SK-N-SH (cell line): ENCODE data around the gene CD93. TPM values are rescaled to one million over a fixed set of nuclear protein-coding genes. Genes with fewer than 3 reads are reported as not detected.

Experiments used
- CTCF ChIA-PET: fragments of 300-600, 350-600 bp; formaldehyde crosslinking; extraction: SDS; loops from one replicate; lab custom pipeline; 2021; lab: Yijun Ruan, JAX
- POLR2A ChIA-PET: fragments of 350-600 bp; sonication (Branson Sonifier 250); formaldehyde crosslinking; extraction: SDS; loops from one replicate; lab custom pipeline; 2020; ENCODE audit warnings: antibody characterized with exemption, inconsistent platforms; lab: Yijun Ruan, JAX
- DNase-seq: peaks from one replicate; pipeline ENCODE4 v3.0.0; 2012
- H2AFZ ChIP-seq: fragments of 200-600 bp; sonication (generic); 2 replicates; pipeline ENCODE4 v1.8.1; 2016; ENCODE audit warnings: antibody characterized with exemption, mild to moderate bottlenecking, low read depth
- H3F3A ChIP-seq: fragments of 200-600 bp; sonication (generic); replicated peaks from 2 replicates; pipeline ENCODE3; 2016; ENCODE audit warnings: antibody characterized with exemption, mild to moderate bottlenecking; ENCODE audit not compliant: insufficient read depth
- H3K27ac ChIP-seq, 2 experiments: fragments of 200-500 bp in 1 of 2; fragments of 200-600 bp in 1 of 2; sonication (Bioruptor generic) in 1 of 2; sonication (generic), shearing (Covaris generic) in 1 of 2; 2 replicates each; pipeline versions ENCODE4 v1.5.1 to v1.6.1; 2014 to 2016; ENCODE audit warnings: low read depth in 2 of 2, inconsistent platforms in 1 of 2, low read length in 1 of 2, mild to moderate bottlenecking in 1 of 2, mixed read lengths in 1 of 2
- H3K27me3 ChIP-seq: fragments of 200-600 bp; sonication (generic), shearing (Covaris generic); 2 replicates; pipeline ENCODE4 v1.6.1; 2016; ENCODE audit warnings: mixed run types; ENCODE audit not compliant: insufficient read depth
- H3K36me3 ChIP-seq, 2 experiments: fragments of 200-500 bp in 1 of 2; fragments of 200-600 bp in 1 of 2; sonication (Bioruptor generic) in 1 of 2; sonication (generic) in 1 of 2; replicated peaks in 1 of 2; 2 replicates each; pipeline versions ENCODE3 to v1.5.1; 2014 to 2016; ENCODE audit warnings: low read length in 1 of 2, mild to moderate bottlenecking in 1 of 2; ENCODE audit not compliant: insufficient read depth in 2 of 2, control insufficient read depth in 1 of 2
- H3K4me1 ChIP-seq, 2 experiments: fragments of 200-500 bp in 1 of 2; fragments of 200-600 bp in 1 of 2; sonication (Bioruptor generic) in 1 of 2; sonication (generic), shearing (Covaris generic) in 1 of 2; 2 replicates each; pipeline versions ENCODE4 v1.5.1 to v1.6.1; 2014 to 2016; ENCODE audit warnings: low read depth in 1 of 2, low read length in 1 of 2, mixed run types in 1 of 2; ENCODE audit not compliant: insufficient read depth in 2 of 2, control insufficient read depth in 1 of 2
- H3K4me2 ChIP-seq: fragments of 200-600 bp; sonication (generic), shearing (Covaris generic); 2 replicates; pipeline ENCODE4 v1.6.1; 2017; ENCODE audit warnings: mixed run types
- H3K4me3 ChIP-seq, 2 experiments: fragments of 200-500 bp in 1 of 2; fragments of 200-600 bp in 1 of 2; sonication (Bioruptor generic) in 1 of 2; sonication (generic), shearing (Covaris generic) in 1 of 2; 2 replicates each; pipeline versions ENCODE4 v1.5.1 to v1.8.1; 2014 to 2016; ENCODE audit warnings: low read depth in 2 of 2, inconsistent platforms in 1 of 2, low read length in 1 of 2, mild to moderate bottlenecking in 1 of 2, mixed read lengths in 1 of 2, moderate library complexity in 1 of 2
- H3K79me2 ChIP-seq: fragments of 200-600 bp; sonication (generic); 2 replicates; pipeline ENCODE4 v1.8.1; 2017; ENCODE audit warnings: mild to moderate bottlenecking; ENCODE audit not compliant: insufficient read depth
- H3K9ac ChIP-seq: fragments of 200-600 bp; sonication (generic); 2 replicates; pipeline ENCODE4 v1.6.1; 2017; ENCODE audit warnings: mixed run types
- H3K9me2 ChIP-seq: fragments of 200-600 bp; sonication (generic); 2 replicates; pipeline ENCODE4 v1.6.1; 2017; ENCODE audit warnings: mixed run types
- H3K9me3 ChIP-seq: fragments of 200-600 bp; sonication (generic); 2 replicates; pipeline ENCODE4 v1.6.1; 2017; ENCODE audit warnings: mixed run types, mild to moderate bottlenecking, moderate library complexity
- H4K20me1 ChIP-seq: fragments of 200-600 bp; sonication (generic); 2 replicates; pipeline ENCODE4 v1.6.1; 2017; ENCODE audit warnings: mild to moderate bottlenecking, mixed run types; ENCODE audit not compliant: insufficient read depth
- EP300 ChIP-seq, 2 experiments: IDR thresholded peaks; 2 replicates each; pipeline versions ENCODE4 v1.4.0 to v1.6.1; 2012; ENCODE audit warnings: borderline replicate concordance in 1 of 2, low read depth in 1 of 2, low read length in 1 of 2
- FOSL2 ChIP-seq: IDR thresholded peaks from 2 replicates; pipeline ENCODE4 v1.4.0; 2012; ENCODE audit warnings: low read depth, mild to moderate bottlenecking, moderate library complexity, borderline replicate concordance
- GATA2 ChIP-seq: sonication (generic); formaldehyde crosslinking; IDR thresholded peaks from 2 replicates; pipeline ENCODE4 v1.5.0; 2020; ENCODE audit warnings: mild to moderate bottlenecking, missing genetic modification reagents
- JUND ChIP-seq: IDR thresholded peaks from 2 replicates; pipeline ENCODE4 v1.4.0; 2012
- MXI1 ChIP-seq: IDR thresholded peaks from 2 replicates; pipeline ENCODE4 v1.6.1; 2012; ENCODE audit warnings: mild to moderate bottlenecking, low read depth, low read length, improper control_type of control experiment
- TAF1 ChIP-seq: IDR thresholded peaks from 2 replicates; pipeline ENCODE4 v1.6.1; 2012; ENCODE audit warnings: low read depth, mild to moderate bottlenecking, low read length, moderate library complexity, borderline replicate concordance
- WGBS: methylation state at CpG from one replicate; pipeline ENCODE4 v1.1.6; 2017; ENCODE audit warnings: low lambda C conversion rate; 5-methylcytosine and 5-hydroxymethylcytosine counted together
- polyA plus RNA-seq, 3 experiments: library from polyadenylated mRNA; depleted of rRNA; stranded (reverse); fragments of >200 nt; gene quantifications; 2 replicates each; pipeline ENCODE4 v1.2.3, GENCODE V29; 2012
- TF ChIP-seq, protein P1 (sequence below): IDR thresholded peaks from 2 replicates; pipeline ENCODE4 v1.4.0; 2012; ENCODE audit warnings: low read depth
- TF ChIP-seq, protein P2 (sequence below): IDR thresholded peaks from 2 replicates; pipeline ENCODE4 v1.6.1; 2012; ENCODE audit warnings: mild to moderate bottlenecking, low read depth, low read length, moderate library complexity
- TF ChIP-seq, protein P3 (sequence below): IDR thresholded peaks from 2 replicates; pipeline ENCODE4 v1.4.0; 2012; ENCODE audit warnings: low read depth, borderline replicate concordance

CD93 gene
- polyA plus RNA-seq, 1 of the 3 experiments (the other 2 are of a cell fraction): 0.03 TPM

DNA sequence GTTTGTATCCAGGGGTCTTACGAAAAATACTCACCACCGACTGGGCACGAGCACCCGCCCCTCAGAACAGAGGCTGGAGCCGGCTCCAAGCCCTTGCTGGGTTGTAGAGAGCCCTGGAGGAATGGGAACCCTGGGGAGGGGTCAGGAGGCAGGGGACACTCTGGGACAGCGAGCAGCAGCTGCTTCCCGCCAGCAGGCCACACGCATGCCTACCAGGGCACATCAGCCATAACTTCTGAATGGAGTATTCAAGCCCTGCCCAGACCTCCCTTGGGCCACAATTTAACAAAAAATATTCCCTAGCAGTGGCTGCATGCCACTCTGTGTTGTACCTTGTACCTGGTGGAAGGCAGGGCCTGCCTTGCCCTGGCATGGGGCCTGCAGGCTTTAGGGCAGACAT lies 31.6 kb upstream of the CD93 start:
- Histone ChIP-seq H3K27me3 (peaks cover 18% of the 10 kb centered on the region; the same call in 1 of the 2 replicates), H3K4me2 (no peak overlapping the region), H2AFZ (no peak overlapping the region), H3K9me3 (no peaks in the 10 kb centered on the region), H3K4me1 (no peaks in the 10 kb centered on the region; a peak in 1 of 4 replicates), H3K4me3 (no peak overlapping the region), H3F3A (no peaks in the 10 kb centered on the region), H3K36me3 (no peaks in the 10 kb centered on the region), H3K79me2 (no peaks in the 10 kb centered on the region), H3K9me2 (no peaks in the 10 kb centered on the region), H3K9ac (no peak overlapping the region), H3K27ac (no peak overlapping the region), H4K20me1 (no peaks in the 10 kb centered on the region)
- POLR2A ChIA-PET: no interaction called here
- 100% methylated on average over 3 of the region's 8 CpGs for WGBS
- CTCF ChIA-PET: interaction anchor here (1.1 kb wide), 1 partner anchor 140 kb away, joined by 4 read pairs; no protein-coding TSS in a partner anchor
- no peak for TF ChIP-seq EP300 (IDR thresholded peaks at IDR 0.05; ENCODE audit: borderline replicate concordance in 1 of 2, low read depth in 1 of 2, low read length in 1 of 2)
- TF ChIP-seq TAF1: no peak
- TF ChIP-seq, protein P1, sequence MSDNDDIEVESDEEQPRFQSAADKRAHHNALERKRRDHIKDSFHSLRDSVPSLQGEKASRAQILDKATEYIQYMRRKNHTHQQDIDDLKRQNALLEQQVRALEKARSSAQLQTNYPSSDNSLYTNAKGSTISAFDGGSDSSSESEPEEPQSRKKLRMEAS: no peak
- TF ChIP-seq GATA2 (CRISPR knock-in tag): no peak
- TF ChIP-seq, protein P2, sequence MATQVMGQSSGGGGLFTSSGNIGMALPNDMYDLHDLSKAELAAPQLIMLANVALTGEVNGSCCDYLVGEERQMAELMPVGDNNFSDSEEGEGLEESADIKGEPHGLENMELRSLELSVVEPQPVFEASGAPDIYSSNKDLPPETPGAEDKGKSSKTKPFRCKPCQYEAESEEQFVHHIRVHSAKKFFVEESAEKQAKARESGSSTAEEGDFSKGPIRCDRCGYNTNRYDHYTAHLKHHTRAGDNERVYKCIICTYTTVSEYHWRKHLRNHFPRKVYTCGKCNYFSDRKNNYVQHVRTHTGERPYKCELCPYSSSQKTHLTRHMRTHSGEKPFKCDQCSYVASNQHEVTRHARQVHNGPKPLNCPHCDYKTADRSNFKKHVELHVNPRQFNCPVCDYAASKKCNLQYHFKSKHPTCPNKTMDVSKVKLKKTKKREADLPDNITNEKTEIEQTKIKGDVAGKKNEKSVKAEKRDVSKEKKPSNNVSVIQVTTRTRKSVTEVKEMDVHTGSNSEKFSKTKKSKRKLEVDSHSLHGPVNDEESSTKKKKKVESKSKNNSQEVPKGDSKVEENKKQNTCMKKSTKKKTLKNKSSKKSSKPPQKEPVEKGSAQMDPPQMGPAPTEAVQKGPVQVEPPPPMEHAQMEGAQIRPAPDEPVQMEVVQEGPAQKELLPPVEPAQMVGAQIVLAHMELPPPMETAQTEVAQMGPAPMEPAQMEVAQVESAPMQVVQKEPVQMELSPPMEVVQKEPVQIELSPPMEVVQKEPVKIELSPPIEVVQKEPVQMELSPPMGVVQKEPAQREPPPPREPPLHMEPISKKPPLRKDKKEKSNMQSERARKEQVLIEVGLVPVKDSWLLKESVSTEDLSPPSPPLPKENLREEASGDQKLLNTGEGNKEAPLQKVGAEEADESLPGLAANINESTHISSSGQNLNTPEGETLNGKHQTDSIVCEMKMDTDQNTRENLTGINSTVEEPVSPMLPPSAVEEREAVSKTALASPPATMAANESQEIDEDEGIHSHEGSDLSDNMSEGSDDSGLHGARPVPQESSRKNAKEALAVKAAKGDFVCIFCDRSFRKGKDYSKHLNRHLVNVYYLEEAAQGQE: no peak
- no peak for TF ChIP-seq JUND
- TF ChIP-seq MXI1: no peak
- DNase-seq: no peak

DNA sequence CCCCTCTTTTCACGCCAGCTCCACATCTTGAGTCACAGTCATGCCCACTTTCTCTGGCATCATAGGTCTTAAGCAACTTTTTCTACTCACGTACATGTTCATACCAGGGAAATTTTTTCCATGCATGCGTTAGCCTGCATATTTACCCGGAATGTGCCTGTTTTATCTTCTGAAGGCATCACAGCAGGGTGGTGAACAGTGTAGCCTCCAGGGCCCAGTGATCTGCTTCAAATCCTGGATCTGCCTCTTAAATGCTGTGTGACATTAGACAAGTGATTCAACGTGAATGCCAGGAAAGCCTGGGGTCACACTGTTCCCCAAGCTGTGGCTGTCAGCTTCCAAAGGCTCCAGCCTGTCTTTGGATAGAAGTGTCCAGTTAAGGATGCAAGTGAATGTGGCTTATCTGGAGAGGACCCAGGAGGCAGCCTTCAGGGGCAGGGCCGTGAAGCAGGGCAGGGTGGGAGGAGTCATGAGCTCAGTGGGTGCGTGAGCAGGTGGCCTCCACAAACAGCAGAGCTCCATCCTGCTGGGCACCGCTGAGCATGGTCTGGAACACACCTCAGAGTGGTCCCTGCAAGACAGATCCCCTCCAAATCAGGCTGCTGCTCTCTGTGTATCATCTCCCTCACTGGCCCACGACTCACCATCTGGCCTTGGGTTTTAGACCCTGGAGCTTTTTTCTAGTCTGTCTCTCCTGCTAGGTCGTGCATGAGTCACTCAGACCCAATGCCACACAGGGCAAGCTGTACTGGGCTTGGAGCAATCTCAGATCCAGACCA lies 30.4 kb upstream of the CD93 start:
- Histone ChIP-seq H3K9me2 (no peaks in the 10 kb centered on the region), H3K36me3 (no peaks in the 10 kb centered on the region), H4K20me1 (no peaks in the 10 kb centered on the region), H3K9ac (no peak overlapping the region), H3K79me2 (no peaks in the 10 kb centered on the region), H3K4me3 (no peak overlapping the region)
- CTCF ChIA-PET: interaction anchor here (1.1 kb wide), 1 partner anchor 141 kb away, joined by 4 read pairs; no protein-coding TSS in a partner anchor
- DNase-seq: no peak
- 0 out of 2 replicates have a peak, but pooled peaks have one; percentile 17 for TF ChIP-seq FOSL2
- TF ChIP-seq, protein P3, sequence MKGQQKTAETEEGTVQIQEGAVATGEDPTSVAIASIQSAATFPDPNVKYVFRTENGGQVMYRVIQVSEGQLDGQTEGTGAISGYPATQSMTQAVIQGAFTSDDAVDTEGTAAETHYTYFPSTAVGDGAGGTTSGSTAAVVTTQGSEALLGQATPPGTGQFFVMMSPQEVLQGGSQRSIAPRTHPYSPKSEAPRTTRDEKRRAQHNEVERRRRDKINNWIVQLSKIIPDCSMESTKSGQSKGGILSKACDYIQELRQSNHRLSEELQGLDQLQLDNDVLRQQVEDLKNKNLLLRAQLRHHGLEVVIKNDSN: no peak
- TF ChIP-seq, all 33 proteins: peak for 1
- Histone ChIP-seq H3K9me3 (no peaks in the 10 kb centered on the region), H3K27ac (no peak overlapping the region), H3K4me1 (no peaks in the 10 kb centered on the region; a peak in 1 of 4 replicates), H3F3A (no peaks in the 10 kb centered on the region), H2AFZ (no peak overlapping the region), H3K4me2 (0 out of 2 replicates have a peak overlapping the region, but pooled peaks have one; percentile 7), H3K27me3 (peaks cover 18% of the 10 kb centered on the region; the same call in 1 of the 2 replicates)
- POLR2A ChIA-PET: no interaction called here
- 28% methylated on average over 8 of the region's 10 CpGs for WGBS
